ENCODE measurements around the gene SARNP. TPM values are rescaled to one million over a fixed set of nuclear protein-coding genes. Genes with fewer than 3 reads are reported as not detected.

Gene SARNP
- total RNA-seq, 8 experiments from 2014 or later, result 81.9 to 148 (median 114) TPM

- Histone ChIP-seq H3K27ac (peak overlapping the region; percentile 98 to 99), H3K4me1 (replicated peaks in 1 of 2) (peaks cover 16 to 35% of the 10 kb centered on the region in 2 donors), H3K4me3 (peak overlapping the region; percentile 63 to 95 (median 75))
- WGBS, 10 experiments, result 0 to 40% (median 0%) methylated on average over 1 to 9 of the region's 23 CpGs; no CpG with 5 or more reads in 5 of the 10 experiments
- ATAC-seq (replicated peaks in 6 of 8), result peak; percentile 22 to 60 (median 46)
- in situ Hi-C loops (cut with MboI; ENCODE audit: low pct_unique_long_range_greater_than_20kb in 2 of 9, low sequenced_read_pairs in 9 of 9, unreplicated experiment in 9 of 9), result no loop called here
Measured at GRCh38 chr12:55830601-55831446, 13.3 kb upstream of the SARNP start.

- in situ Hi-C loops (cut with MboI; ENCODE audit: low pct_unique_long_range_greater_than_20kb in 2 of 9, low sequenced_read_pairs in 9 of 9, unreplicated experiment in 9 of 9), result loop anchor here in 1 of 9 experiments (10.0 kb wide), 1 partner anchor 115 kb away; no protein-coding TSS in a partner anchor
- 0 to 4% (median 3%) methylated on average over 1 to 6 of the region's 37 CpGs; no CpG with 5 or more reads in 7 of the 10 experiments for WGBS, 10 experiments
- Histone ChIP-seq H3K4me3 (peak overlapping the region; percentile 63 to 95 (median 75)), H3K4me1 (replicated peaks in 1 of 2) (peaks cover 16 to 42% of the 10 kb centered on the region in 2 donors), H3K27ac (peak overlapping the region; percentile 98 to 99)
- ATAC-seq (replicated peaks in 6 of 8), result peak; percentile 14 to 45 (median 41)
Measured at GRCh38 chr12:55829967-55830600, 12.6 kb upstream of the SARNP start.

GRCh38 chr12:55828357-55828756 is 10.8 kb upstream of the SARNP start:
- Histone ChIP-seq H3K27ac (no peak overlapping the region), H3K4me3 (peak overlapping the region; percentile 63 to 95 (median 75)), H3K4me1 (replicated peaks in 1 of 2) (peaks cover 18 to 56% of the 10 kb centered on the region in 2 donors)
- WGBS, 10 experiments, result 40 to 100% (median 78%) methylated on average over 1 to 3 of the region's 5 CpGs; no CpG with 5 or more reads in 4 of the 10 experiments
- no peak for ATAC-seq (replicated peaks in 6 of 8)
- in situ Hi-C loops (cut with MboI; ENCODE audit: low pct_unique_long_range_greater_than_20kb in 2 of 9, low sequenced_read_pairs in 9 of 9, unreplicated experiment in 9 of 9), result loop anchor here in 1 of 9 experiments (10.0 kb wide), 1 partner anchor 116 kb away; no protein-coding TSS in a partner anchor

- 80 to 100% (median 93%) methylated on average over 1 to 12 of the region's 15 CpGs; no CpG with 5 or more reads in 3 of the 10 experiments for WGBS, 10 experiments
- H3K4me3 ChIP-seq, result no peak overlapping the region
- in situ Hi-C loops (cut with MboI; ENCODE audit: low pct_unique_long_range_greater_than_20kb in 2 of 9, low sequenced_read_pairs in 9 of 9, unreplicated experiment in 9 of 9), result loop anchor here in 1 of 9 experiments (10.0 kb wide), 1 partner anchor 117 kb away; no protein-coding TSS in a partner anchor
- no peak overlapping the region for H3K27ac ChIP-seq
- ATAC-seq (replicated peaks in 6 of 8), result no peak
- peaks cover 18 to 56% of the 10 kb centered on the region in 2 donors for H3K4me1 ChIP-seq (replicated peaks in 1 of 2)
Measured at GRCh38 chr12:55827806-55828205, 10.3 kb upstream of the SARNP start.

- ATAC-seq (replicated peaks in 6 of 8), result no peak
- Histone ChIP-seq H3K4me3 (no peak overlapping the region), H3K4me1 (replicated peaks in 1 of 2) (peaks cover 14 to 50% of the 10 kb centered on the region in 2 donors), H3K27ac (no peak overlapping the region)
- in situ Hi-C loops (cut with MboI; ENCODE audit: low pct_unique_long_range_greater_than_20kb in 2 of 9, low sequenced_read_pairs in 9 of 9, unreplicated experiment in 9 of 9), result loop anchor here in 1 of 9 experiments (10.0 kb wide), 1 partner anchor 120 kb away; no protein-coding TSS in a partner anchor
- WGBS, 10 experiments, result 67 to 100% (median 90%) methylated on average over 1 to 4 of the region's 5 CpGs; no CpG with 5 or more reads in 1 of the 10 experiments
Measured at GRCh38 chr12:55824726-55825125, 7.2 kb upstream of the SARNP start.

GRCh38 chr12:55823419-55823818 is 5.9 kb upstream of the SARNP start:
- in situ Hi-C loops (cut with MboI; ENCODE audit: low pct_unique_long_range_greater_than_20kb in 2 of 9, low sequenced_read_pairs in 9 of 9, unreplicated experiment in 9 of 9), result loop anchor here in 1 of 9 experiments (10.0 kb wide), 1 partner anchor 121 kb away; no protein-coding TSS in a partner anchor
- H3K4me3 ChIP-seq, result no peak overlapping the region
- H3K27ac ChIP-seq, result no peak overlapping the region
- ATAC-seq (replicated peaks in 6 of 8), result no peak
- 54 to 93% (median 75%) methylated on average over 2 to 4 of the region's 4 CpGs; no CpG with 5 or more reads in 2 of the 10 experiments for WGBS, 10 experiments
- H3K4me1 ChIP-seq (replicated peaks in 1 of 2), result peaks cover 14 to 50% of the 10 kb centered on the region in 2 donors

GRCh38 chr12:55822228-55822627 is 4.7 kb upstream of the SARNP start:
- ATAC-seq (replicated peaks in 6 of 8), result no peak
- Histone ChIP-seq H3K27ac (no peak overlapping the region), H3K4me1 (replicated peaks in 1 of 2) (peaks cover 8 to 39% of the 10 kb centered on the region in 2 donors), H3K4me3 (no peak overlapping the region)
- WGBS, 10 experiments, result 14 to 83% (median 75%) methylated on average over 1 to 6 of the region's 6 CpGs; no CpG with 5 or more reads in 4 of the 10 experiments
- in situ Hi-C loops (cut with MboI; ENCODE audit: low pct_unique_long_range_greater_than_20kb in 2 of 9, low sequenced_read_pairs in 9 of 9, unreplicated experiment in 9 of 9), result loop anchor here in 1 of 9 experiments (10.0 kb wide), 1 partner anchor 123 kb away; no protein-coding TSS in a partner anchor

GRCh38 chr12:55820679-55821078 is 3.2 kb upstream of the SARNP start:
- in situ Hi-C loops (cut with MboI; ENCODE audit: low pct_unique_long_range_greater_than_20kb in 2 of 9, low sequenced_read_pairs in 9 of 9, unreplicated experiment in 9 of 9), result loop anchor here in 1 of 9 experiments (10.0 kb wide), 1 partner anchor 124 kb away; no protein-coding TSS in a partner anchor

GRCh38 chr12:55818886-55819285 is 1.4 kb upstream of the SARNP start:
- WGBS, 10 experiments, result 9 to 92% (median 71%) methylated on average over 2 to 6 of the region's 6 CpGs; no CpG with 5 or more reads in 2 of the 10 experiments
- no peak overlapping the region for H3K27ac ChIP-seq
- in situ Hi-C loops (cut with MboI; ENCODE audit: low pct_unique_long_range_greater_than_20kb in 2 of 9, low sequenced_read_pairs in 9 of 9, unreplicated experiment in 9 of 9), result no loop called here
- no peak for ATAC-seq (replicated peaks in 6 of 8)
- peaks cover 15 to 21% of the 10 kb centered on the region in 2 donors for H3K4me1 ChIP-seq (replicated peaks in 1 of 2)
- H3K4me3 ChIP-seq, result peak overlapping the region in 2 of 5 donors; percentile 83 to 92

More at GRCh38 chr12:55820679-55821078, 3.2 kb upstream of the SARNP start:
- ATAC-seq (replicated peaks in 6 of 8), result no peak
- no peak overlapping the region for H3K27ac ChIP-seq
- peaks cover 13 to 34% of the 10 kb centered on the region in 2 donors for H3K4me1 ChIP-seq (replicated peaks in 1 of 2)
- no peak overlapping the region for H3K4me3 ChIP-seq
- WGBS, 10 experiments, result 20 to 100% (median 80%) methylated on average over 1 of the region's 1 CpG; no CpG with 5 or more reads in 3 of the 10 experiments

GRCh38 chr12:55818140-55818728 is 710 bp upstream of the SARNP start:
- in situ Hi-C loops (cut with MboI; ENCODE audit: low pct_unique_long_range_greater_than_20kb in 2 of 9, low sequenced_read_pairs in 9 of 9, unreplicated experiment in 9 of 9), result no loop called here
- peak overlapping the region; percentile 65 to 92 (median 80) for H3K4me3 ChIP-seq
- WGBS, 10 experiments, result 0 to 20% (median 4%) methylated on average over 1 to 4 of the region's 17 CpGs; no CpG with 5 or more reads in 2 of the 10 experiments
- peaks cover 15 to 18% of the 10 kb centered on the region in 2 donors for H3K4me1 ChIP-seq (replicated peaks in 1 of 2)
- H3K27ac ChIP-seq, result peak overlapping the region in 1 of 2 donors; percentile 39
- peak; percentile 32 to 61 (median 44) for ATAC-seq (replicated peaks in 6 of 8)

GRCh38 chr12:55816881-55817344 is 611 bp downstream of the SARNP start:
- ATAC-seq (replicated peaks in 6 of 8), result peak in 3 of 8 experiments; percentile 5 to 8 (median 8)
- peak overlapping the region; percentile 87 to 92 for H3K27ac ChIP-seq
- peaks cover 15 to 18% of the 10 kb centered on the region in 2 donors for H3K4me1 ChIP-seq (replicated peaks in 1 of 2)
- WGBS, 10 experiments, result 0 to 2% (median 0%) methylated on average over 1 to 11 of the region's 14 CpGs; no CpG with 5 or more reads in 1 of the 10 experiments
- in situ Hi-C loops (cut with MboI; ENCODE audit: low pct_unique_long_range_greater_than_20kb in 2 of 9, low sequenced_read_pairs in 9 of 9, unreplicated experiment in 9 of 9), result no loop called here
- H3K4me3 ChIP-seq, result peak overlapping the region; percentile 79 to 92 (median 83)

GRCh38 chr12:55815473-55815872 is 2.1 kb downstream of the SARNP start:
- in situ Hi-C loops (cut with MboI; ENCODE audit: low pct_unique_long_range_greater_than_20kb in 2 of 9, low sequenced_read_pairs in 9 of 9, unreplicated experiment in 9 of 9), result no loop called here
- no peak overlapping the region for H3K4me3 ChIP-seq
- H3K27ac ChIP-seq, result no peak overlapping the region
- whole genome bisulfite sequencing, 10 experiments, result 54 to 100% (median 90%) methylated on average over 1 to 8 of the region's 12 CpGs; no CpG with 5 or more reads in 5 of the 10 experiments
- H3K4me1 ChIP-seq (replicated peaks in 1 of 2), result peaks cover 15 to 18% of the 10 kb centered on the region in 2 donors
- ATAC-seq (replicated peaks in 6 of 8), result no peak

All from motor neuron (in vitro differentiated cells).